Measurements from ENCODE around the gene FGGY.

The FGGY gene

GRCh38 chr1:59752556-59753414 is 455.9 kb downstream of the FGGY start:
- no peak for DNase-seq

- no peak for DNase-seq
These were observed 458.3 kb downstream of the FGGY start for GRCh38 chr1:59755069-59755685.

DNA sequence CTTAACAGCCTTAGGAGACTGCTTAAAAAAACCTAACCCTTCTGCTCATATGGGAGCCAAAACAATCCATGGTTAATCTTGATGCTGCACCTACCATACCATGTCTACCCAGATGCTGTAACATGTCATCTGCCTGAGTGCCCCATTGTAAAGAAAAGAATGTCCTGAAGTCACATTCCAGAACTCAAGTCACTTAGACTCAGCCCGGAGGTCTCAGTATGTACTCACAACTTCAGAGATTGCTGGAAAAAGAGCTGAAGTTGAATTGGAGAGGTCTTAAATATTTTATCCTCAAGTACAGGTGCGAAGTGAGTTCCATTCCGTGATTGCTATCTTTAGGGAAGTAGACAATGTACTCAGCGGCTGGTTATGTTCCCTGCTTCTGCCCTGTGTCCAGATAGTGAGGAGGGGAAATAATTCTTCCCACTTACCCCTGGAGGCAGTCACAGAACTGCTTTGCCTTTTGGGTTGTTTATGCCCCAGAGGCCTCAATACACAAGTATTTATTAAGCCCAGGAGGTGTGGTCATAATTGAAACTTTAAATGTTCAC is 460.4 kb downstream of the FGGY start:
- no peak for DNase-seq

DNA sequence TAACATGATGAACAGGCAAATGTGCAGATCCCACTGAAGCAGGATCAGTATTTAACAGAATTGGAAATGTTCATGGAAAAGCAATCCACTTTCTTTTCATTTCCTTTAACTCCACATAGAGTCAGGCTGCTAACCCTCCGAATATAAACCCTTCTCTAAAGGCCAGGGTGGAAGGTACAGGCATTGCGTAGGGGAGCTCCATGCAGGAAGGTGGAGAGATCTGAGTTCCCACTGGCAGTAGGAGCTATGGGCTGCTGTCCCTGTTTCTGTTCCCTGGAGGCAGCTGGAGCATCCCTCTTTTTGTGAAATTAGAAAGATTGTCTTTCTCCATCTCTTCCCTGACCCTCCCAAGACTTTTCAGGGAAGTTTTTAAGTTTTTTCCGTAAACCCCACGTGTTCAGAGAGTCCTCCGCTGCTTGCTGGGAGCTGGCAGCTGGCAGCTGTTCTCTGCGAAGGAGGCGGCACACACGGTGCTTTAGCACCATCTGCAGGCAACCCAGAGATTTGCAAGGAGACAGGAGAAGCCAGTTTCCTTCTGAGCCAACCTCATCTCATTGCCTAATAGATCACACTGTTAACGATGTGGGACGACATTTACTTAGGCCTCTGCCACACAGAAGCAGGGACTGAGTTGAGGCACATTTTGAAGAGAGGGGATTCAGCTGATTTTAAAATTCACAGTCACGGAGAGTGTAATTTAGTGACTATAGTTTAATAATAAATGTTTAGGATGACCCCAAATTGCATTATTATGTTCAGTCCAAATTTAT is 462.4 kb downstream of the FGGY start:
- peak in 1 of 2 experiments; percentile 43 for DNase-seq

DNA sequence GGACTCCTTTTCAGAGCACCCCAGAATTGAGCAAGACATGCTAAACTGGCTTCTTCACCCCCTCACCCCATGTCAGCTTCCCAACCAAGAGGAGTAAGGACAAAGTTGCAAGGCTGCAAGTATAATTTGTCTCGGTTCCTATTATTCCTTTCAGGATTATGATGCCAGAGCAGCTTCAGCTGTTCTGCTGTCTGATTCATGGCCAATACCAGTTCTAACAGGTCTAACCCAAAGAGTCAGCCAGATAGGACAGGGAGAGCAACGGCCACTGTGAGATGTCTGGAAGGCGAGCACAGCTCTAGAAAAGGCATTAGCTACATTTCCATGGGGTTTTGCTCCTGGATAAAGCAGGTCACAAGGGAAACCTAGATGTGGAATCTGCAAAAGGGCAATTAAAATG is 464.5 kb downstream of the FGGY start:
- DNase-seq: no peak

DNA sequence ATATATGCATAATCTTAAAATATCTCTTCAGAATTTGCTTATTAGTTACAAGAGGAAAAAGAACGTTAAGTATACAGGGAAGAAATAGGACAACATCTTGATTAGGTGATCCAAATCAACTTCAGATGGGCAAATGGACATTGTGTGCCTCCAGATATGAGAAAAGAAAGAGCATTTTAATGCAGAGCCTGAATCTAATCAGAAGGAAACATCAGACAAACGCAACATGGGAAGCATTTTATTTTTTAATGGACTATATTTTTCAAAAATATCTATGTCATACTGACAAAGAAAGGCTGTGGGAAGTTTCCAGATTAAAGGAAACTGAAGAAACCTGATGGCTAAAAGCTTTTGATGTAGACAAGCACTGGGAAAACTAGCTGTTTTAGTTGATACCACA is 466.5 kb downstream of the FGGY start:
- no peak for DNase-seq

GRCh38 chr1:59765011-59765730 is 468.3 kb downstream of the FGGY start:
- no peak for DNase-seq

- no peak for DNase-seq
These were observed 469.4 kb downstream of the FGGY start for GRCh38 chr1:59766227-59766855.

- DNase-seq: no peak
These were observed 470.2 kb downstream of the FGGY start for GRCh38 chr1:59767119-59767518.

DNA sequence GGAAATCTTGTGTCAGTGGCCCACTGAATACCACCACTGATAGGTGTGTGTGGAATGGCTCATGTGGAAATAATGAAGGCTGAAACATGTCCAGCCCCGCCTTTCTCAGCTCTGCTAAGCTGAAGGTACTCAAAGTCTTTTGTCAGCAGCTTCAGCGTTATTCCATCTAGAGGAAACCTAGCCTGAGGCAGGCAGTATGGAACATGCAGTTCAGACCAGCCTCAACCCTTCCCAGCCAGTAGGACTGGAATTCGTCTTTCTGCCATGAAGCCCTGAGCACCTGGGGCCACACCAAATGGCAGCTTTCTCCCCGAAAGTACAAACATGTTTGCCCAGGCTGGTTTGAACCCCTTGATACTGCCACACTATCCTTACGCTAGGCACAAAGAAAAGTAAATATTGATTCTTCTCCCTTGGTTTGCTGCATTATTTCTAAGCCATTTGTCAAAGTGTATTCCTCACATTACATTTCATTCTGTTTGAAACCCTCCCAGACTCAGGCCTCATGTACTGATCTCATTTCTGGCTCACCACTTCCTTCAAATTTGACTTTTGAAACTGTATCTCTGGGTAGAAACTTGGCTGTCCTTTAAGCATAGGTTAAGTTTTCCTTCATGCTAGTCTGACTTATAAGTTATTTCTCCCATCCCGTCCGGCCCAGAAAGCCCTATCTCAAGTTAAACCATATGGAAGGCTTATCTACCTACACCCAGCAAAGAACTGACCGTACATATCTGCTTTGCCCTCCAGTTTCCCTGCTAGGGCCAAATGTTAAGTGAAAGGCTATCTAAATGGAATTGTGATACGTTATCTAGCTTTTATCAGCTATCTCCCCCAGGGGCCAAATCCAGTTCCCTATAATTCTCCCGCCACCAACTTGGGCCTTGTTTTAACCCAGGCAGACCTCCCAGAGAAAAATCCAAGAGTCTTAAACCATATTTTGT is 472.2 kb downstream of the FGGY start:
- DNase-seq: no peak

DNA sequence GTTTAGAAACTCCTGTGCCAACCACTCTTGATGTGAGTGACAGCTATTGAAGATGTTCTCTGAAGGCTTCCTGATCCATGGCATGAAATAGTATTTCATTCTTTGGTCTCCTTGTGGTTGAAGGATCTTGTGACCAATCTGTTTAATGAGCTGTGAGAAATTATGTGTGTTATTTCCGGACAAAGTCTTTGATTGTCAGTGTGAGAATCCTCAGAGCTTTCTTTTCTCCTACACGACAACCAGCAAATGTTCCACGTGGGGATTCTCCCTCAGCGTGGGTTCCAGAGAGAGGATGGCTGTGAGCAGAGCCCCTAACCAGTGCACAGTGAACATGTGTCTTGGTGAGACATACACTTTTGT is 472.8 kb downstream of the FGGY start:
- DNase-seq: no peak

DNA sequence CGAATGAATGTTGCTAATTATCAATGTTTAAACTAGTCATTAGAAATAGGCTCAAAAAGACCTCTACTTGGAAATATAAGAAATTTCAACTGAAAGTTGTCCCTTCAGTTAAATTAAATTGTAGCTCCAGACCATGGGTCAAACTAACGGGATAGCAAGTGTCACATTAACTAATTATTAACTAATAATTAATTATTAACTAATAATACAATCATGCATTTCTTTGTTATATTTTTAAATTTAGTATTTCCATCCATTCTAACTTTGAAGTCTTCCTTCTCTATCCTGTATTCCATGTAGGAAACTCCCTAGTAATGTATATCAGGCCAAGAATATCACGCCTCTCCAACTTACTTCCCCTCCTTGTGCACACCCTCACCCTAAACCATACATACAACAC is 474.5 kb downstream of the FGGY start:
- no peak for DNase-seq

DNA sequence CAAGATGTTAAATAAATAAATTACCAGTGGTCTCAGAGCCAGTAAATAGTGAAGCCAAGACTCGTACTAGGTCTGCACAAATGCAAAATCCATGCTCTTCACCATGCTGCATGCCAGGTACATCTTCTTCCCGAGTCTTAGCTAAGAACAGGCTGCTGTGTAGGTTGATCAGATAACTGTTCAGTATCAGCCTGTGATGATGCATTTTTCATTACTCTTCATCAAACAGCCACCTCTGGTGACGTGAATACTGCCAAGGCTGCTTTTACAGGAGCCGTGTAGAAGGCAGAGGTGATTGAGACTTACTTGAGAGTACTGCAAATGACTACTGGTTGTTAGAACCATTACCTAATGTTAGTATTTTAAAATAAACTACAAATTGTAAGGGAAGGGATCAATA is 478.6 kb downstream of the FGGY start:
- DNase-seq: no peak

DNA sequence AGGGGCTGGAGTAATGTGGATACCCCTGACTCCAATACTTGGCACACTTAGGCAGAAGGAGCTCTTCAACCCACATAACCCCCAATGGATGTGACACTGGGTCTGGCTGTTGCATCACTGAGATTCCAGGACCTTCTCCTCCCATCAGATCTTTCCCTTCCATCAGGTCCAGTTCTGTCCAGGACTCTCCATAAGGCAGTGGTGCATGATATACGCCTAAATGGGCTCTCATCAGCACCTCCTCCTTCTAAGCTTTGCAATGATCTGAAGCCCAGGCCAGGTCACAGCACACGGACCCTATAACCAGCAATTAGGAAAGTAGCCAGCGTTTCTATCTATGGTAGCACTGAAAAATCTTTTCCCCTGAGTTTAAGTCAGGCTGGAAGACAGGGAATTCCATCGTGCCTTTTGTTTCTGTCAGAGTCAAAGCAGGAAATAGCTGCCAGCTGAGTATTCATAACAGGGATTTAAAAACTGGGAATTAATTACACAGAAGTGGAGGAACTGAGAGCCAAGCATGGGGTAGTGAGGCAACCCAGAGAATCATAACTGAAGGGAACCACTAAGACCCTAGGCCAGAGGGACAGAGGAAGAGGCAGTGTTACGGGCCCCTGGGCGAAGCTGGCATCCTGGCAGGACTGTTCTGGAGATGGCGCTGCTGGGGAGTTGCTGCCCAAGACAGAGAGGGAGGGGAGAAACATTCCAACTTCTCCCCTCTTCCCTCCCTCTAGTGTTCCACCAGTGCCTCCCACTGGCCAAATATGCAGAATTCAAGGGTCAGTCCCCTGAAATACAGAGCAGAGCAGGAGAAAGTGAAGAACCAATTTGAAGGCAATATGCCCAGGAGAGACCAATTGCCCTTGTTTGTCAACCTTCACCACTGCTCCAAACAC is 480.3 kb downstream of the FGGY start:
- DNase-seq: no peak

GRCh38 chr1:59779949-59780348 is 483.1 kb downstream of the FGGY start:
- no peak for DNase-seq

- no peak for DNase-seq
These were observed 491.9 kb downstream of the FGGY start for GRCh38 chr1:59788825-59789224.

- no peak for DNase-seq
These were observed 501.7 kb downstream of the FGGY start for GRCh38 chr1:59798600-59798999.

- DNase-seq: no peak
These were observed 506.7 kb downstream of the FGGY start for GRCh38 chr1:59803458-59804038.

GRCh38 chr1:59804301-59804700 is 507.4 kb downstream of the FGGY start:
- no peak for DNase-seq

DNA sequence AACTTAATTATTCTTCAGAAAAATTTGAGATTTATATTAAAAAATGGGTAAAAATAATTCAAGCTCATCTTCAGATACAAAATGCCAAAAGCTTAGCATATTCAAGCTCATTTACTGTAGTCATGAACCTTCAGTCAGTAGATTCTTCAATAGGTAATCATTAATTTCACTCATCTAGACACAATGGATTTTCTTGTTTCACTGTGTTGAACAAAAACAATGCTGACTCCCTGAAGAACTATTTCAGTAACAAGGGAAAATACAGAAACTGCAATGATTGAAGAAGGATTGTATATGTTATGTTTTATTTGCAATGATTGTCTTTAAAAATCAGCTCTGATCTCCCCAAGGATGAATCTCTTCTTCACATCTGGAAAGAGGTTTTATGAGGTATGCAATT is 508.7 kb downstream of the FGGY start:
- DNase-seq: no peak
